HG02610 (cell line): ENCODE measurements around the gene CCDC83.
"Not testable (repeated sequence)": the region's sequence is repeated elsewhere in the genome, so short reads cannot be mapped to it uniquely, and the experiment has no call there.

ENCODE experiments used
- ATAC-seq: cut with Tn5 transposase; IDR thresholded peaks from one replicate; pipeline ENCODE4 v1.9.1; 2021; ENCODE audit warnings: mild to moderate bottlenecking, moderate library complexity; ENCODE audit not compliant: unreplicated experiment

The CCDC83 gene

GRCh38 chr11:85939099-85940015, 84.2 kb downstream of the CCDC83 start:
- peak; percentile 50 for ATAC-seq

GRCh38 chr11:85941380-85941973, 86.3 kb downstream of the CCDC83 start:
- ATAC-seq: no peak

GRCh38 chr11:85945296-85945695, 90.1 kb downstream of the CCDC83 start:
- ATAC-seq: no peak

- ATAC-seq: no peak
These were observed 90.6 kb downstream of the CCDC83 start for GRCh38 chr11:85945788-85946187.

GRCh38 chr11:85946221-85946620, 91.0 kb downstream of the CCDC83 start:
- no peak for ATAC-seq

- ATAC-seq: peak; percentile 62
These were observed 92.5 kb downstream of the CCDC83 start for GRCh38 chr11:85947431-85948272.

GRCh38 chr11:85948884-85949283, 93.7 kb downstream of the CCDC83 start:
- ATAC-seq: peak; percentile 36

GRCh38 chr11:85949798-85950197, 94.6 kb downstream of the CCDC83 start:
- no peak for ATAC-seq

- ATAC-seq: no peak
These were observed 95.3 kb downstream of the CCDC83 start for GRCh38 chr11:85950317-85951048.

- ATAC-seq: no peak
These were observed 95.8 kb downstream of the CCDC83 start for GRCh38 chr11:85951049-85951405.

- no peak for ATAC-seq
These were observed 96.4 kb downstream of the CCDC83 start for GRCh38 chr11:85951428-85952107.

GRCh38 chr11:85952108-85952485, 96.9 kb downstream of the CCDC83 start:
- ATAC-seq: not testable (repeated sequence)

- no peak for ATAC-seq
These were observed 98.4 kb downstream of the CCDC83 start for GRCh38 chr11:85953491-85954143.

GRCh38 chr11:85955531-85955930, 100.3 kb downstream of the CCDC83 start:
- no peak for ATAC-seq

- ATAC-seq: no peak
These were observed 105.5 kb downstream of the CCDC83 start for GRCh38 chr11:85960678-85961077.

GRCh38 chr11:85961130-85961529, 105.9 kb downstream of the CCDC83 start:
- no peak for ATAC-seq

- ATAC-seq: no peak
These were observed 106.8 kb downstream of the CCDC83 start for GRCh38 chr11:85961930-85962363.

GRCh38 chr11:85965202-85965601, 110.0 kb downstream of the CCDC83 start:
- no peak for ATAC-seq

GRCh38 chr11:85967457-85967856, 112.3 kb downstream of the CCDC83 start:
- ATAC-seq: no peak
